Osteoblast (primary cell): ENCODE results near the gene ARL15. TPM values are rescaled to one million over a fixed set of nuclear protein-coding genes. Genes with fewer than 3 reads are reported as not detected.
A peak's percentile ranks its signal among the peaks of the same experiment; 100 is the strongest.

Experiments
- DNase-seq: peaks from one replicate; pipeline ENCODE4 v3.0.0; 2011; ENCODE audit warnings: low spot score, mixed read lengths; ENCODE audit not compliant: insufficient read length; ENCODE audit errors: missing footprints
- H2AFZ ChIP-seq: 2 replicates; pipeline ENCODE4 v1.6.0; 2011; ENCODE audit warnings: mild to moderate bottlenecking, low read length
- H3K27ac ChIP-seq: 2 replicates; pipeline ENCODE4 v1.5.1; 2011; ENCODE audit warnings: mild to moderate bottlenecking, low read depth, low read length, moderate library complexity
- H3K27me3 ChIP-seq: 2 replicates; pipeline ENCODE4 v1.6.0; 2012; ENCODE audit warnings: mild to moderate bottlenecking, control low read depth, inconsistent platforms, low read length, moderate library complexity; ENCODE audit not compliant: insufficient read depth
- H3K36me3 ChIP-seq: 2 replicates; pipeline ENCODE4 v1.5.1; 2011; ENCODE audit warnings: mild to moderate bottlenecking, low read length, control low read depth, moderate library complexity; ENCODE audit not compliant: insufficient read depth
- H3K4me1 ChIP-seq: 2 replicates; pipeline ENCODE4 v1.5.1; 2011; ENCODE audit warnings: mild to moderate bottlenecking, low read length, control low read depth, moderate library complexity; ENCODE audit not compliant: insufficient read depth
- H3K4me2 ChIP-seq: 2 replicates; pipeline ENCODE4 v1.6.0; 2011; ENCODE audit warnings: mild to moderate bottlenecking, low read length; ENCODE audit not compliant: insufficient read depth
- H3K4me3 ChIP-seq: fragments of 200-600 bp; sonication (generic); 3 replicates; pipeline ENCODE4 v1.5.1; 2012; ENCODE audit warnings: mild to moderate bottlenecking, low read length, inconsistent platforms; ENCODE audit not compliant: insufficient read depth
- H3K79me2 ChIP-seq: 2 replicates; pipeline ENCODE4 v1.6.0; 2012; ENCODE audit warnings: mild to moderate bottlenecking, low read length, control low read depth, inconsistent platforms; ENCODE audit not compliant: insufficient read depth
- H3K9me3 ChIP-seq: 2 replicates; pipeline ENCODE4 v1.5.1; 2011; ENCODE audit warnings: low read depth, low read length, control low read depth
- H4K20me1 ChIP-seq: 2 replicates; pipeline ENCODE4 v1.6.0; 2012; ENCODE audit warnings: mild to moderate bottlenecking, low read length, control low read depth; ENCODE audit not compliant: insufficient read depth
- total RNA-seq: library from RNA; depleted of rRNA; stranded (reverse); fragments of >200 nt; gene quantifications from 2 replicates; pipeline ENCODE4 v1.2.3, GENCODE V29; 2012
- TF ChIP-seq, protein P1 (sequence below): IDR thresholded peaks from 2 replicates; pipeline ENCODE4 v1.5.1; 2011; ENCODE audit warnings: mild to moderate bottlenecking, low read depth, low read length, moderate library complexity; ENCODE audit errors: extremely low read depth

Gene ARL15
- total RNA-seq, 1 donor: 25.3 TPM

DNA sequence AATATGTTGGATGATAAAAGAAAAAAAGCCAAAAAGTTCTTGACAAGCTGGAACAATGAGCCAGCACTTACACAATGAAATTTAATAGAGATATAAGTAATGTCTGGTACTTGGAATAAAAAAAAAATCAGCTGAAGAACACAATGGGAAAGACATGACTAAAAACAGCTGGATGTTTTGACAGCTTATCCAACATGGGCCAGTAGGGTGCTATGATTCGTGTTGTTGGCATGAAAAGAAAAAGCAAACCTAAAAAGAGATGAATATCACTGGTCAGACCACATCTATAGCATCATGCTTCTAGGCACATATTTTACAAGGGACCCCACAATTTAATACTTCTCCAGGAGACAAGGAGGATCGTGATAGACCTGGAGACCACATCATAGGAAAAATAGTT, 175.3 kb downstream of the ARL15 start:
- Histone ChIP-seq H3K4me1 (no peaks in the 10 kb centered on the region), H3K4me2 (no peak overlapping the region), H3K36me3 (no peaks in the 10 kb centered on the region), H3K79me2 (no peaks in the 10 kb centered on the region), H3K4me3 (no peak overlapping the region), H4K20me1 (no peaks in the 10 kb centered on the region), H3K27me3 (no peaks in the 10 kb centered on the region), H3K9me3 (no peaks in the 10 kb centered on the region), H3K27ac (no peak overlapping the region), H2AFZ (no peak overlapping the region)
- TF ChIP-seq, protein P1, sequence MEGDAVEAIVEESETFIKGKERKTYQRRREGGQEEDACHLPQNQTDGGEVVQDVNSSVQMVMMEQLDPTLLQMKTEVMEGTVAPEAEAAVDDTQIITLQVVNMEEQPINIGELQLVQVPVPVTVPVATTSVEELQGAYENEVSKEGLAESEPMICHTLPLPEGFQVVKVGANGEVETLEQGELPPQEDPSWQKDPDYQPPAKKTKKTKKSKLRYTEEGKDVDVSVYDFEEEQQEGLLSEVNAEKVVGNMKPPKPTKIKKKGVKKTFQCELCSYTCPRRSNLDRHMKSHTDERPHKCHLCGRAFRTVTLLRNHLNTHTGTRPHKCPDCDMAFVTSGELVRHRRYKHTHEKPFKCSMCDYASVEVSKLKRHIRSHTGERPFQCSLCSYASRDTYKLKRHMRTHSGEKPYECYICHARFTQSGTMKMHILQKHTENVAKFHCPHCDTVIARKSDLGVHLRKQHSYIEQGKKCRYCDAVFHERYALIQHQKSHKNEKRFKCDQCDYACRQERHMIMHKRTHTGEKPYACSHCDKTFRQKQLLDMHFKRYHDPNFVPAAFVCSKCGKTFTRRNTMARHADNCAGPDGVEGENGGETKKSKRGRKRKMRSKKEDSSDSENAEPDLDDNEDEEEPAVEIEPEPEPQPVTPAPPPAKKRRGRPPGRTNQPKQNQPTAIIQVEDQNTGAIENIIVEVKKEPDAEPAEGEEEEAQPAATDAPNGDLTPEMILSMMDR: no peak
- peak; percentile 8 for DNase-seq

DNA sequence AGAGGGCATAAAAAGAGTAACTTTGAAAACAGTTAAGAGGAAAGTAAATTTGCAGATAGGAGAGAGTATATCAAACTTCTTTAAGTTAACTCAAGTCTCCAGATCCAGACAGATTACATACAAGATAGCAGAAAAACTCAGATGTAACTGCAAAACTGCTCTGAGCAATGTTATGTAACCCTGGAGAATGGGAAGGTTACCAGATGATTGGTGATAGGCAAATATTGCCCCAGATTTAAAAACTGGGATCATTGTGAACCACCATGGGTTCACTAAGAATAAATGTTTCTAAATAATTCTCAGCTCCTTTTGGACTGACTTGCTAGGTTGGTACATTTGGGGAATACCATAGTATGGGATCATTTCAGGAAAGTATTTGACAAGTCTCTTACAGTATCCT, 176.5 kb downstream of the ARL15 start:
- Histone ChIP-seq H4K20me1 (no peaks in the 10 kb centered on the region), H3K4me3 (no peak overlapping the region), H3K27me3 (no peaks in the 10 kb centered on the region), H3K4me1 (no peaks in the 10 kb centered on the region), H3K9me3 (no peaks in the 10 kb centered on the region), H2AFZ (no peak overlapping the region), H3K4me2 (no peak overlapping the region), H3K27ac (no peak overlapping the region), H3K36me3 (no peaks in the 10 kb centered on the region), H3K79me2 (no peaks in the 10 kb centered on the region)
- TF ChIP-seq, protein P1: no peak
- DNase-seq: no peak

DNA sequence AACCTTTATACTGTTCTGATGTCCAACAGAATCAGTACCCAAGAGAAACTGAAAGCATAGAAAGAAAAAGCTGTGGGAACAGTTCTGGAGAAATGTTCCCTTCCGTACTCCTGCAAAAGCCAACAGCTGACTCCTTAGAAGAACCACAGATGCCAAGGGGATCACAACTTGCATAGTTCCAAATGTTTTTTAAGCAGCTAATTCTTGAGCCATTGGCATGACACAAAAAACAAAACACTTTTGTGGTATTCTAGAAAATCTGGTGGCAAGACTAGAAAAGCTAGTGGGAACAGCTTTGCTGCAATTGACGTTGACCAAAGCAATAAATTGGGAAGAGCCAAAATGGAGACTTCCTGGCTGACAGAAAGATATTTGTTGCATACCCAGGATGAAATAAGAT, 189.9 kb downstream of the ARL15 start:
- Histone ChIP-seq H4K20me1 (no peaks in the 10 kb centered on the region), H3K4me1 (peaks cover 9% of the 10 kb centered on the region), H3K27ac (no peak overlapping the region), H3K4me2 (no peak overlapping the region), H3K27me3 (no peaks in the 10 kb centered on the region), H2AFZ (no peak overlapping the region), H3K9me3 (no peaks in the 10 kb centered on the region), H3K36me3 (no peaks in the 10 kb centered on the region), H3K4me3 (no peak overlapping the region), H3K79me2 (no peaks in the 10 kb centered on the region)
- DNase-seq: no peak
- TF ChIP-seq, protein P1: no peak

DNA sequence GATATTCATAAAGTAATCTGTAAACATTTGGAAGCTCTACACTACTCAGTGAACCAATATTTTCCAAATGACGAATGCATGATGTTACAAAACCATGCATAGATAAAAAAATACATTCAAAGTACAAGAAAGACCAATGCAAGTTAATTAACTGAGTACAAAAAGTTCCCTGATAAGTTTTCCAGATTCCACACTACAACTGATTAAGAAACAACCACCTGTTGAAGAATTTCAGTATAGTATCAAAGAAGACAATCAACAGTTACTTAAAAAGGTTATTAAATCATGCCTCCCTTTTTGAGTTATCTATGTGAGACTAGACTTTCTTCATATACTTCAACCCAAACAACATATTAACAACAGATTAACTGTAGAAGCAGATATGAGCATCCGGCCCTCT, 192.4 kb downstream of the ARL15 start:
- no peak overlapping the region for H2AFZ ChIP-seq
- TF ChIP-seq, protein P1: no peak
- H3K4me3 ChIP-seq: no peak overlapping the region

More for the DNA sequence above, 192.4 kb downstream of the ARL15 start:
- Histone ChIP-seq H4K20me1 (no peaks in the 10 kb centered on the region), H3K27ac (no peak overlapping the region), H3K36me3 (no peaks in the 10 kb centered on the region), H3K79me2 (no peaks in the 10 kb centered on the region), H3K9me3 (no peaks in the 10 kb centered on the region), H3K27me3 (no peaks in the 10 kb centered on the region), H3K4me2 (no peak overlapping the region), H3K4me1 (peaks cover 9% of the 10 kb centered on the region)
- no peak for DNase-seq
